Stimulated activated effector memory CD8-positive, alpha-beta T cell treated with anti-CD3 and anti-CD28 coated beads, Interleukin-12 subunit alpha, Interleukin-12 subunit beta, amount 100 ng/mL, for 72 hours (primary cell): Measurements from ENCODE around the gene ZNF618.

Experiments used
- ATAC-seq: fragments of 150-1000 bp; cut with Tn5 transposase; 2 replicates; pipeline ENCODE4 v1.10.0; 2021
- DNase-seq, 2 donors: peaks; one replicate each; pipeline ENCODE4 v3.0.0; 2021 to 2022; ENCODE audit warnings: low spot score in 2 of 2
- H3K27ac Mint-ChIP-seq: one replicate; pipeline ENCODE4 v1.8.0; 2022; ENCODE audit warnings: mild to moderate bottlenecking, mixed read lengths
- H3K36me3 Mint-ChIP-seq: one replicate; pipeline ENCODE4 v1.8.0; 2022; ENCODE audit warnings: mild to moderate bottlenecking, mixed read lengths
- H3K4me1 Mint-ChIP-seq: one replicate; pipeline ENCODE4 v1.8.0; 2022; ENCODE audit warnings: mixed read lengths
- H3K4me3 Mint-ChIP-seq: one replicate; pipeline ENCODE4 v1.8.0; 2022; ENCODE audit warnings: mild to moderate bottlenecking, mixed read lengths
- H3K9me3 Mint-ChIP-seq: one replicate; pipeline ENCODE4 v1.8.0; 2022; ENCODE audit warnings: mixed read lengths

Gene ZNF618

GRCh38 chr9:114027159-114027862, 151.2 kb downstream of the ZNF618 start:
- Mint-ChIP-seq H3K4me1 (no peaks in the 10 kb centered on the region), H3K9me3 (peaks cover 18% of the 10 kb centered on the region), H3K27ac (no peak overlapping the region), H3K4me3 (no peak overlapping the region), H3K36me3 (no peaks in the 10 kb centered on the region)
- ATAC-seq, result no peak
- DNase-seq, result peak in 1 of 2 donors; percentile 45

GRCh38 chr9:114027863-114028465, 151.9 kb downstream of the ZNF618 start:
- DNase-seq, result no peak
- no peak for ATAC-seq
- peaks cover 15% of the 10 kb centered on the region for H3K9me3 Mint-ChIP-seq
- H3K4me1 Mint-ChIP-seq, result no peaks in the 10 kb centered on the region
- no peak overlapping the region for H3K4me3 Mint-ChIP-seq
- no peaks in the 10 kb centered on the region for H3K36me3 Mint-ChIP-seq
- no peak overlapping the region for H3K27ac Mint-ChIP-seq

- H3K36me3 Mint-ChIP-seq, result no peaks in the 10 kb centered on the region
- H3K4me3 Mint-ChIP-seq, result no peak overlapping the region
- no peaks in the 10 kb centered on the region for H3K4me1 Mint-ChIP-seq
- H3K27ac Mint-ChIP-seq, result no peak overlapping the region
- DNase-seq (peak in 1 of 2 donors; percentile 33), ATAC-seq (no peak)
- peaks cover 11% of the 10 kb centered on the region for H3K9me3 Mint-ChIP-seq
Measured at GRCh38 chr9:114028646-114029045, 152.5 kb downstream of the ZNF618 start.

GRCh38 chr9:114029311-114030170, 153.4 kb downstream of the ZNF618 start:
- H3K9me3 Mint-ChIP-seq, result peaks cover 4% of the 10 kb centered on the region
- H3K4me3 Mint-ChIP-seq, result no peak overlapping the region
- H3K36me3 Mint-ChIP-seq, result no peaks in the 10 kb centered on the region
- ATAC-seq, result no peak
- no peaks in the 10 kb centered on the region for H3K4me1 Mint-ChIP-seq
- no peak overlapping the region for H3K27ac Mint-ChIP-seq
- DNase-seq, result no peak

DNA sequence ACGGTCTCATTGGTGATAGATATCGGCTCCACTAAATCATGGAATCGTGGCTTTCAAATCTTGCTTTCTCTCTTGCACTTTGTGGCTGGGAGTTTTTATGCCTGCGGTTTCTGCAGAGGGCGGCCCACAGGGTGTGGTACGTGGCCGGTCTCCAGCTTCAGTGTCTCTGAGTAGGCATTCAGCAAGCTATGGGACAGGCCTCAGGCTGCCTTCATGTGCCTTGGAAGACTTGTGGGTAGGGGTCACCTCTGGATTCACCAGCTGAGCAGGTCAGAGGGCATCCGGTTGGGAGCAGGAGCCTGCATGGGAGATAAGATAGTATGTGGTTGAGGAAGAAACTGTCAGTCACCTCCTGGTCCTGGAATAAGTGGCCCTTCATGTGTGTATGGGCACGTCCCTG, 154.3 kb downstream of the ZNF618 start:
- Mint-ChIP-seq H3K4me3 (no peak overlapping the region), H3K27ac (no peak overlapping the region), H3K9me3 (no peaks in the 10 kb centered on the region), H3K4me1 (no peaks in the 10 kb centered on the region), H3K36me3 (no peaks in the 10 kb centered on the region)
- no peak for ATAC-seq
- DNase-seq, result peak in 1 of 2 donors; percentile 37

DNA sequence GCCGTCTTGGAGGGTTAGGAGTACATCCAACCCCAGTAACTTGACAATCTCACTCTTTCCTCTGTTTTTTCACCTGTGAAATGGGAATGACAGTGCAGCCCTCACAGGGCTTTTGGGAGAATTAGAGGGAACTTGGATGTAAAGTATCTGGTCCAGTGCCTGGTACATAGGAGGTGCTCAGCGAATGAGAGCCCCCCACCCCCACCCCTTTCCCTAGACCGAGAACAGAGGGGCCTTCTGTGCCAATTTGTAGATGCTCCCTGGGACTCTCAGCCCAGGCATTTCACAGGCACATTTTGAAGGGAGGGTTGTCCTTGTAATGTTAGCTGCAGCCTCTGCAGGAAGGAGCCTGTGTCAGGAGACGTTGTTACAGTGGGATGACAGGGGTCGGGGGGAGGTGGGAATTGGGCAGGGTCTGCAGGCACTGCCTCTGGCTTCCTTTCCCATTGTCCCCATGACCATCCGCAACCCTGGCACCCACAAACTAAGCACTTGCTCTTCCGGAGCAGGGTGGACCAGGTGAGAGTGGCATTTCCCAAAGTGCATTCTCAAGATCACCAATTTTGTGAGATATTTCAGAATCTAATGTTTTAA, 155.0 kb downstream of the ZNF618 start:
- Mint-ChIP-seq H3K9me3 (no peaks in the 10 kb centered on the region), H3K27ac (no peak overlapping the region)

DNA sequence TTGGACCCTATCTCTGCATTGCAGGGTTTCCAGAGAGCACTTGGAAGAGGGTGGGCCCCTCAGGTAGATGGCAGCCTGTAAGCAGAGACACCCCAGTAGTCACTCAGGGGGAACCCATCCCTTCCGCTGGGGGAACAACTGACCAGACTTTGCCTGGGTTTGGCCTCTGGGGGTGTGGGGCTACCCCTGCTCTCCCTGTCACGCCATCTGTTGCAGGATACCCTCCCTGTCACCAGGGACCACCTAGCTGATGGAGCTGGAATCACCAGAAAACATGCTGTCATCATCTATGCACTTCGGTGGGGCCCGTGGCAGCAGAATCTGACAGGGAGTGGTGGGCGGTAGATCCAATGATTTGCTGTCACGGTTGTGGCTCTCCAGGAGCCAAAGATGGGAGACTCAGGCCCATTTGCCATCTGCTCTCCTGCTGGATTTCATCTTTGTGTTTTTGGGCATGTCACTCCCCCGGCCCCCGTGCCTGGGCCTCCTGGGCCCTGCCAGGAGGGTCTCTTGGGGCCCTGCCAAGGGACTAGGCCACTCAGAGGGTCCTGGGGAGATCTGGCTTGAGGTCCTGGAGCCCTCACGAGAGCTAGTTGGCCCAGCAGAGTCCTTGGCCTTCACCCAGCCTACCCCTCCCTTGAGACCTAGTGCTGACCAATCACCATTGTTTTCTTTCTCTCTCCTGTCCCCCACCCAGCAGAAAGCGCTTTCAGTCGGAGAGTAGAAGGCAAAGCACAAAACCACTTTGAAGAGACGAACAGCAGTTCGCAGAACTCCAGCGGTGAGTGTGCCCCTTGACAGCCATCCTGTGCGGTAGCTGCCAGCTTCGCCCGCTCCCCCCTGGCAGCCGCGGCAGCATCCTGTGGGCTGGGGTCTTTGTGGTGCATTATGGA, 156.1 kb downstream of the ZNF618 start:
- no peak for ATAC-seq
- Mint-ChIP-seq H3K27ac (no peak overlapping the region), H3K4me1 (no peaks in the 10 kb centered on the region), H3K4me3 (no peak overlapping the region), H3K36me3 (no peaks in the 10 kb centered on the region), H3K9me3 (no peaks in the 10 kb centered on the region)
- DNase-seq, result peak in 1 of 2 donors; percentile 33

More for the DNA sequence above, 155.0 kb downstream of the ZNF618 start:
- Mint-ChIP-seq H3K36me3 (no peaks in the 10 kb centered on the region), H3K4me1 (no peaks in the 10 kb centered on the region), H3K4me3 (no peak overlapping the region)
- ATAC-seq (no peak), DNase-seq (peak in 1 of 2 donors; percentile 30)

DNA sequence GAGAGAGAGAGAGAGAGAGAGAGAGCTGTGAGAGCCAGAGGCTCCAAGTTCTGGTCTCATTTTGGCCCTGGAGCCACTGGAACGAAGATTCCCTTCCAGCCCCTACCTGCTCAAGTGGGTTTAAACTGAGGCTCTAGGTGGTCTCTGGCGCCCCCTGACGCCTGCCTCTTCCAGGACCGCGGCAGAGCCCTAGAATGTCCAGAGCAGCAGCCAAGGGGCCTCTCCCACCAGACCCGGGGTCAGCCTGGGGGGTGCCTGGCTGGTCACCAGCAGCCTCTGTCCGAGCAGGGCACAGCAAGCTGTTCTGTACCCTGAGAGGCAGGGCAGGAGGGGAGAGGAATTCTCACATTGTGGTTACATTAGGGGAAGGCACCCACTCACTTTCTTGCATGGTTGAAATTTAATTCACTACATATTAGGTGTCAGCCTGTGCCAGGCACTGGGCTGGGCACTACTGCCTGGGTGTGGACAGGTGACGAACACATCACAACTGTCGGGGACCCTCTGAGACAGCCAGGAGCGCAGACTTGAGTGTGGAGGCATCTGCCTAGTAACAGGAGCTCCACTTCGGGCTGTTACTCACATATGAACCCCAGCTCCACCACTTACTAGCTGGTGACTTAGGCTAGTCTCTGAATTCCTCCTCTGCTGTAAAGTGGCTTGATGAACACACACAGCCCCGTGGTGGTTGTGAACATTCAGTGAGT, 157.4 kb downstream of the ZNF618 start:
- H3K36me3 Mint-ChIP-seq, result no peaks in the 10 kb centered on the region
- H3K4me1 Mint-ChIP-seq, result no peaks in the 10 kb centered on the region
- DNase-seq, result peak in 1 of 2 donors; percentile 48
- no peak overlapping the region for H3K27ac Mint-ChIP-seq
- no peaks in the 10 kb centered on the region for H3K9me3 Mint-ChIP-seq
- H3K4me3 Mint-ChIP-seq, result no peak overlapping the region
- peak; percentile 11 for ATAC-seq

DNA sequence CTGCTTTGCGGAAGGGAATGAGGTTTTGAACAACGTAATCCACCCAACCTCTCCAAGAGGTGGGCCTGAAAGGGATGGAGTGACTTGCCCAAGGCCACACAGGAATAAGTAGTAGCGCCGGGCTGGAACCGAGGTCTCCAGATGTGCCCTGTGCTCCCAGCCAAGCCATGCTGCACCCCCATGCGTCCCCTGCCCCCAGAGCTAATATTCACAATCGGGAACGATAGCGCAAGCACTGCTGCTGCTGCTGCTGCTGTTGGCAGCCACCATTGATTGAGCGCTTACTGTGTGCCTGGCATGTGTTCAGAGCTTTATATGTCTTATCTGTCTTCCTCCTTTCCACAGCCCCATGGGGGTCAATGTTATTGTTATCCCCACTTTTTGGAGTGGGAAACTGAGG, 158.1 kb downstream of the ZNF618 start:
- Mint-ChIP-seq H3K4me1 (no peaks in the 10 kb centered on the region), H3K4me3 (no peak overlapping the region), H3K27ac (no peak overlapping the region), H3K9me3 (no peaks in the 10 kb centered on the region), H3K36me3 (no peaks in the 10 kb centered on the region)
- DNase-seq (no peak), ATAC-seq (no peak)

- Mint-ChIP-seq H3K4me3 (no peak overlapping the region), H3K4me1 (no peaks in the 10 kb centered on the region), H3K9me3 (no peaks in the 10 kb centered on the region), H3K27ac (no peak overlapping the region), H3K36me3 (no peaks in the 10 kb centered on the region)
- DNase-seq, result no peak
- no peak for ATAC-seq
Measured at GRCh38 chr9:114034661-114035062, 158.6 kb downstream of the ZNF618 start.

- ATAC-seq (no peak), DNase-seq (no peak)
- no peaks in the 10 kb centered on the region for H3K9me3 Mint-ChIP-seq
- H3K4me3 Mint-ChIP-seq, result no peak overlapping the region
- H3K27ac Mint-ChIP-seq, result no peak overlapping the region
- H3K36me3 Mint-ChIP-seq, result no peaks in the 10 kb centered on the region
- H3K4me1 Mint-ChIP-seq, result no peaks in the 10 kb centered on the region
Measured at GRCh38 chr9:114035221-114035844, 159.2 kb downstream of the ZNF618 start.

- H3K9me3 Mint-ChIP-seq, result no peaks in the 10 kb centered on the region
- no peak for ATAC-seq
- no peak overlapping the region for H3K4me3 Mint-ChIP-seq
- DNase-seq, result peak in 1 of 2 donors; percentile 40
- no peaks in the 10 kb centered on the region for H3K4me1 Mint-ChIP-seq
- H3K36me3 Mint-ChIP-seq, result no peaks in the 10 kb centered on the region
- no peak overlapping the region for H3K27ac Mint-ChIP-seq
Measured at GRCh38 chr9:114035845-114036801, 160.0 kb downstream of the ZNF618 start.

DNA sequence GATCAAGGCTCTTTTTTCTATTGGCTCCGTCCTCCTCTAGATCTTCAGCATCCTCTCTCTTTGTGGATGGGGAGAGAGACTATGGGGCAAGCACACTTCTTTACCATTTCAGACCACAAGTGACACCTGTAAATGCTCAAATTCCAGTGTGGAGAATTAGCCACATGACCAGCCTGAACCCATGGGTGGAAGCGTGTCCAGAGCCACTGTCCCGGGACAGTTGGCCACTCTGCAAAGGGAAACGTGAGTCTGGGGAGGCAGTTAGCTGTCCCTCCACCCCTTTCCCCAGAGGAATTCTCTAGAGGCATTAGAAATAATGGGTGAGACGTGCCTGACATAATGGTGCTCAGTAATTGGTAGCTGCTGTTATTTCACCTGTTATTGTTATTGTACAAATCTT, 161.1 kb downstream of the ZNF618 start:
- ATAC-seq (no peak), DNase-seq (peak in 1 of 2 donors; percentile 38)
- no peaks in the 10 kb centered on the region for H3K4me1 Mint-ChIP-seq
- H3K4me3 Mint-ChIP-seq, result no peak overlapping the region
- H3K27ac Mint-ChIP-seq, result no peak overlapping the region
- no peaks in the 10 kb centered on the region for H3K9me3 Mint-ChIP-seq
- no peaks in the 10 kb centered on the region for H3K36me3 Mint-ChIP-seq
